Hippocampal formation (tissue), 2 donors: ENCODE measurements around the gene SOX30.
"Not testable (repeated sequence)": the region's sequence is repeated elsewhere in the genome, so short reads cannot be mapped to it uniquely, and the experiment has no call there.

Source experiments
- DNase-seq, 2 donors: peaks; one replicate each; lab custom pipeline; 2025; lab: John Stamatoyannopoulos, UW

Gene SOX30

DNA sequence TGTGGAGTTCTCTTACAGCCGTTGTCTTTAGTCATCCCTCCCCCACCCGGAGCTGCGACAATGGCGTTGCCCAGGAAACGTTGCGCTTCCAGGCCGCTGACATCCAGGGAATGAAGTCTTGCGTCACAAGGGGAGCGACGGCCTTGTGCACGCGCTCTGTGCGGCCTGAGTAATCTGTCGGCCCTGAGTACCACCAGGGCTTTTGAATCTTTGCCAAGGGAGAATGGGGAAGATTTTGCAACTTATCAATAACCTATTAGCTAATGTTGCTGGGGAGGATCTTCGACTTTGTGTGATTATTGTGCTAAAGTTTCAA lies at the start of gene SOX30:
Gene SOX30, minus strand, starts transcription at position 62 of the 316 bp plus-strand sequence. CDS start 360 bp downstream, outside the sequence.
- DNase-seq, result no peak

- not testable (repeated sequence) for DNase-seq
Measured at GRCh38 chr5:157698674-157699073, 46.4 kb upstream of the SOX30 start.

DNA sequence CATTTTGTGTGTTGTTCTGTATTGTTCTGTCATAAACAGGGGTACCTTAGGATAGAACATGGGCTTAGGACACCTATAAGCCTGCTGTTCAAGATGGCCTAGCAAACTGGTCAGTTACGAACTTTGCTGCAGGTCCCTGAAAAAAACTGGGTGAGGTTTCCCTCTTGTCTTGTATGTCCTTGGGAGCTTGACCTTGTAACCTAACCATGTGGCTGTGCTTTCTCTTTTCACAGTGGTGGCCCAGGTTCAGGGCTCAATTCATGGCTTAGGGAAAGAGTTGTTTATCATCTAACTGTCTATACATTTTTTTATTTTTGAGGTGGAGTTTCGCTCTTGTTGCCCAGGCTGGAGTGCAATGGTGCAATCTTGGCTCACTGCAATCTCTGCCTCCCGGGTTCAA lies 43.9 kb upstream of the SOX30 start:
- not testable (repeated sequence) for DNase-seq

- not testable (repeated sequence) for DNase-seq
Measured at GRCh38 chr5:157693816-157694215, 41.6 kb upstream of the SOX30 start.

GRCh38 chr5:157690690-157691433 lies 38.6 kb upstream of the SOX30 start:
- no peak for DNase-seq

- no peak for DNase-seq
Measured at GRCh38 chr5:157689942-157690689, 37.9 kb upstream of the SOX30 start.

DNA sequence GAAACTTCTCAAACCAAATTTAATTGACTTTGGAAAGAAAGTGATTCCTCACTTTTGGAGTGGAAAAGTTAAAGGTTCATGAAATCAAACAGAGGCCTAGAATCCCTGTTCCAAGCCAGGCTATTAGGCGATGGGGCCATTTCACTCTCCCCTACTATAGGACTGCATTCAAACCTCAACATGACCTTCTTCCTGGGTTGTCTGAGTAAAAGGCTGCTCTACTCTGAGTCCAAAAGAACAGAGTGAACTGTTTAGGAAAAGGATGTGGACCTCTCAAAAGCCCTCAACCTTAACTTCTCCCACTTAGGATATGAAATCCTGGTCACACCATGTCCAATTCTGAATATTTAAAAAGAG lies 34.9 kb upstream of the SOX30 start:
- no peak for DNase-seq

DNA sequence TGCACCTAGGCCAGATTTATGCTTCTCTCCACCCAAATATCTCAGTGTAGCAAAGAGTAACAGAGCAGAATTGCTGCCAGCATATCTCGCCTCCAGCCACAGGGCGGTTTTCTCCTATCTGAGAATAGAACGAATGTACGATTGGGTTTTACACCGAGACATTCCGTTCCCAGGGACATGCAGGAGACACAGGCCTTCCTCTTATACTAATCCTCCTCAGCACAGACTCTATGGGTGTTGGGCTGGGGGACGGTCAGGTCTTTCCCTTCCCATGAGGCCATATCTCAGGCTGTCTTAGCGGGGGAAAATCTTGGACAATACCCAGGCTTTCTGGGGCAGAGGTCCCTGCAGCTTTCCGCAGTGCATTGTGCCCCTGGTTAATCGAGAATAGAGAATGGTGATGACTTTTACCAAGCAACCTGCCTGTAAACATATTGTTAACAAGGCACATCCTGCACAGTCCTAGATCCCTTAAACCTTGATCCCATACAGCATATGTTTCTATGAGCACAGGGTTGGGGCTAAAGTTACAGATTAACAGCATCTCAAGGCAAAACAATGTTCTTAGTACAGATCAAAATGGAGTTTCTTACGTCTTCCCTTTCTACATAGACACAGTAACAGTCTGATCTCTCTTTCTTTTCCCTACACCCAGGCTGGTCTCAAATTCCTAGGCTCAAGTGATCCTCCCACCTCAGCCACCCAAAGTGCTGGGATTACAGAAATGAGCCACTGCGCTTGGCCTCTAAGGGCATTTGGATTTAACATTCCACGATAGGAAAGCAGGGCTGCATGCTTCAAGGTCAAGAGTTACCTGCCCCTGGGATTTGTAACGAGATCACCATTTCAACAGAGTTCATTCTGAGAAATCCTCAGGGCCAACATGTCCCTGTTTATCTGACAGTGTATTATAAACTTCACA lies 34.3 kb upstream of the SOX30 start:
- not testable (repeated sequence) for DNase-seq

- no peak for DNase-seq
Measured at GRCh38 chr5:157682257-157682656, 30.0 kb upstream of the SOX30 start.

DNA sequence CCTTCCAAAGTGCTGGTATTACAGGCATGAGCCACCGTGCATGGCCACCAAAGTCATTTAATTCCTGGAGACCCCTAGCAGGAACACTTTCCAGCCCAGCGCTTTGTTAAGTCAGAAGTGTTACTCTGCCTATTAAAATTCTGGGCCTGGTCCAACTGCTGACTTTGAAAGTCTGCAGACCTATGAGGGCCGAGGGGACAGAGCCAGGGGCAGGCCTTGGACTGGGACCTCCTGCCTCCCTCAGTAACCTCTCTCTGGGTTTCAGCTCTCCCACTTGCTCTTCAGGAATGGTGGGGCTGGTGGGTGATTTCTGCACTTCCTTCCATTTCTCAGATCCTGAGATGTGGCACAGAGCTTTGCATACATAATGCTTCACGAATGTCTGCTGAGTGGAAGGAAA lies 28.8 kb upstream of the SOX30 start:
- no peak for DNase-seq

GRCh38 chr5:157680239-157680638 lies 28.0 kb upstream of the SOX30 start:
- DNase-seq, result no peak

DNA sequence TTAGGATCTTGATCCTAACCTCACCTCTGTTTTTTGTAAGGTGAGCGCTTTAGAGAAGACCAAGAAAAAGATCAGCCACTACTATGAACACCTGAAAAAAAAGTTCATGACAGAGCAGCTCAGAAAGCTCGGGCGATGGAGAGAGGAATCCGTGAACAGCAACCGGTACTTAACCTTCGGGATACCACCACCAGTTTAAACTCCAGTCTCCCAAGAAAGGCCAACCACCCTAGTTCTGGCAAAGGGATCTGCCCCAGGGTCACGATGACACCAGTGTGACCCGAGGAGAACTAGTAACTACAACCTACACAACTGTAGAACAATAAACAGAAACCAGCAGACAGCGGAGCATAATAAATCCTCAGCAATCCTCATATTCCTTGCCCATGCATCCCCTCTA lies 27.6 kb upstream of the SOX30 start:
- no peak for DNase-seq

DNA sequence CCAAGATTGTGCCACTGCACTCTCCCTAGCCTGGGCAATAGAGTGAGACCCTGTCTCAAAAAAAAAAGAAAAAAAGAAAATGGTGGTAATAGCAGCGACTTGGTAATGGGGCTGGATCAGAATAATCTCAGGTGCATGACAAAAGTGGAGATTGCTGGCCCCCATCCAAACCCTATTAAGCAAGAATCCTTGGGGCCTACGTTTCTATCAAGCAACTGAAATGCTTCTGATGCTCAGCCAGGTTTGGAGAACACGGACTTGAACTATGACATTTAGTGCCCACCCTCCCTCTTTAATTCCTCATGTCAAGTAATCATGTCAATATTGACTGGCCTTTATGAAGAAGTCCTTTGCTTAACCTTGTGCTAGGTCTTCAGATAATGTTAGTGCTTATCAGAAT lies 25.7 kb upstream of the SOX30 start:
- DNase-seq, result no peak

DNA sequence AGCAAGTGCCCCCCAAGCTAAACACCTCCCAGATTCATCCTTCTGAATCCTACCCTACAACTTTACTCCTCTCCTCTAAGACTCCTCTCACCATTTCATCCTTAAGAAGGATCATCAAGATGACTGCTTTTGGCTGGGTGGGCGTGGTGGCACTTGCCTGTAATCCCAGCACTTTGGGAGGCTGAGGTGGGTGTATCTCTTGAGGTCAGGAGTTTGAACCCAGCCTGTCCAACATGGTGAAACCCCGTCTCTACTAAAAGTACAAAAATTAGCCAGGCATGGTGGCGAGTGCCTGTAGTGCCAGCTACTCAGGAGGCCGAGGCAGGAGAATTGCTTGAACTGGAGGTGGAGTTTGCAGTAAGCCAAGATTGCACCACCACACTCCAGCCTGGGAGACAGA lies 22.1 kb upstream of the SOX30 start:
- not testable (repeated sequence) for DNase-seq

DNA sequence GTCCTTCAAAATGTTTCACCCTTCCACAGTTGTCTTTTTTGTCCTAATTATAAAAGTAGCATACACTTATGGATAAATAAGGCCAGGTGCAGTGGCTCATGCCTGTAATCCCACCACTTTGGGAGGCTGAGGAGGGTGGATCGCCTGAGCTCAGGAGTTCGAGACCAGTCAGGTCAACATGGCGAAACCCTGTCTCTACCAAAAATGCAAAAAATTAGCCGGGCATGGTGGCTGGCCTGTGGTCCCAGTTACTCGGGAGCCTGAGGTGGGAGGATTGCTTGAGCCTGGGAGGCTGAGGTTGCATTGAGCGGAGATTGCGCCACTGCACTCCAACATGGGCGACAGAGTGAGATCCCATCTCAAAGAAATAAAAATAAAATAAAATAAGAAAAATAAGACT lies 20.7 kb upstream of the SOX30 start:
- DNase-seq, result no peak

DNA sequence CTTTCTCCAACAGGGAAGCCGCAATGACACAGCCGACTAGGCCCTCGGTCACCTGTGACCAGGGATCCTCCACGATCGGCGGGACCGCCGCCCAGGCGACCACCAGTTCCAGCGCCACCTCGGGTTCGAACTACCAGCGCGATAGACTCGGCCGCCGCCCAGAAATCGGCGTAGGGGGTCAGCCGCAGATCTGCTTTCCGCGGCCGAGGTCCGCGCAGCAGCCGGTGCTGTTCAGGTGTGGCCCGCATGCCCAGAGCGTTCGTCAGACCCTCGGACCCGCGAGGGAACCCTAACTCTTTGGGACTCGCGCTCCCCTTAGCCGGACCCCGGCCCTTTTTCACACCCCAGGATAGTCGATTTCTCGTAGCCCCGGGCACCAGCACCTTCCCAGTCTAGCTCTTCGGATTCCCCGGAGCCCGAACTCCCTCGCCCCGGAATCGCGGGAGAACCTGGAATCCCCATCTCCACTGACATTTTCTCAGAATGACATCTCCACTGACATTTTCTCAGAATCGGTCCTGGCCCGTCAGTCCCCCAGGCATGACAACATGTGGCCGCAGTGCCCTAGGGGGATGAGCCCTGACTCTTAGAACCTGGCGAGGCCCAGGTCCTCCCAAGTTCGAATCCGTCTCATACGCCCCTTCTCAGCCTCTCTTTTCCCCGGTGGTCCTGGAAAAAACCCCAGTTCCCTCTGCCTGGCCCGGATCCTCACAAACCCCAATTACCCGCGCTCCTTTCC lies 19.5 kb upstream of the SOX30 start:
- DNase-seq, result no peak

GRCh38 chr5:157670662-157671591 lies 18.7 kb upstream of the SOX30 start, which contains the start of gene C5orf52:
C5orf52 (plus strand) TSS chr5:157671533; CDS start chr5:157671615, 82 bp downstream.
- no peak for DNase-seq

- DNase-seq, result no peak
Measured at GRCh38 chr5:157669701-157670097, 17.5 kb upstream of the SOX30 start.

- no peak for DNase-seq
Measured at GRCh38 chr5:157668356-157668755, 16.1 kb upstream of the SOX30 start.

DNA sequence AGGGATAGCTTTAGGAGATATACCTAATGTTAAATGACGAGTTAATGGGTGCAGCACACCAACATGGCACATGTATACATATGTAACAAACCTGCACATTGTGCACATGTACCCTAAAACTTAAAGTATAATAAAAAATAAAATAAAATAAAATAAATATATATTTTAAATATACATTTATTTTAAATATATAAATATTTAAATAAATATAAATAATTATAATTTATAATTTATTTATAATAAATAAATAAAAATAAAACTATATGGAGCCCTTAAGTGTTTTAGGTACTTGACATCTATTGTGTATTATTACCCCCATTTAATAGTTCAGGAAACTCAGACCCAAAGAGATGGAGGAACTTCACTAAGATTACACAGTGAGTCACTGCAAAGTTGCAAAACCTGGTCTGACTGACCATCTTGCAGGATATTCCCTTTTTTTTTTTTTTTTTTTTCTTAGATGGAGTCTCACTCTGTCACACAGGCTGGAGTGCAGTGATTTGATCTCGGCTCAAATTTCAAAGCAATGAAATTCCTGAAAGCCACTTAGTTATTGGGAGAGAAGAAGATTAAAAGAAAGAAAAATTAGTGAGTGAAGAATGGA lies 13.3 kb upstream of the SOX30 start:
- DNase-seq, result no peak
